Measurements from ENCODE around the gene MRPL50. TPM values are rescaled to one million over a fixed set of nuclear protein-coding genes. Genes with fewer than 3 reads are reported as not detected.
A peak's percentile ranks its signal among the peaks of the same experiment; 100 is the strongest.

Gene MRPL50
- total RNA-seq, 2 donors from 2014 or later, result 15.0 to 19.9 TPM

- intact Hi-C loops (cut with DNase I), result no loop called here
- DNase-seq, result no peak
- no peak for ATAC-seq
These were observed 21.4 kb upstream of the MRPL50 start for GRCh38 chr9:101419863-101420262.

GRCh38 chr9:101418518-101419430 is 20.4 kb upstream of the MRPL50 start:
- DNase-seq (no peak), ATAC-seq (peak in 1 of 2 donors; percentile 31)
- intact Hi-C loops (cut with DNase I), result no loop called here

- ATAC-seq (no peak), DNase-seq (no peak)
- intact Hi-C loops (cut with DNase I), result no loop called here
These were observed 19.6 kb upstream of the MRPL50 start for GRCh38 chr9:101417977-101418376.

GRCh38 chr9:101417389-101417788 is 19.0 kb upstream of the MRPL50 start:
- DNase-seq (no peak), ATAC-seq (no peak)
- intact Hi-C loops (cut with DNase I), result no loop called here

GRCh38 chr9:101415578-101415977 is 17.2 kb upstream of the MRPL50 start:
- ATAC-seq, result no peak

GRCh38 chr9:101414839-101415238 is 16.4 kb upstream of the MRPL50 start:
- intact Hi-C loops (cut with DNase I), result no loop called here
- ATAC-seq (no peak), DNase-seq (no peak)

More at GRCh38 chr9:101415578-101415977, 17.2 kb upstream of the MRPL50 start:
- intact Hi-C loops (cut with DNase I), result no loop called here
- no peak for DNase-seq

- DNase-seq (no peak), ATAC-seq (no peak)
- intact Hi-C loops (cut with DNase I), result no loop called here
These were observed 10.7 kb upstream of the MRPL50 start for GRCh38 chr9:101409079-101409477.

- ATAC-seq (no peak), DNase-seq (no peak)
- intact Hi-C loops (cut with DNase I), result no loop called here
These were observed 10.1 kb upstream of the MRPL50 start for GRCh38 chr9:101408374-101409078.

- intact Hi-C loops (cut with DNase I), result loop anchor here in 1 of 2 donors (5.0 kb wide), 1 partner anchor 44 kb away; no protein-coding TSS in a partner anchor
- DNase-seq (no peak), ATAC-seq (no peak)
These were observed 5.3 kb upstream of the MRPL50 start for GRCh38 chr9:101403516-101404285.

GRCh38 chr9:101400120-101400519 is 1.7 kb upstream of the MRPL50 start:
- DNase-seq (peak; percentile 27), ATAC-seq (no peak)
- intact Hi-C loops (cut with DNase I), result loop anchor here in 1 of 2 donors (5.0 kb wide), 1 partner anchor 47 kb away; no protein-coding TSS in a partner anchor

GRCh38 chr9:101399643-101399970 is 1.2 kb upstream of the MRPL50 start:
- ATAC-seq (no peak), DNase-seq (no peak)
- intact Hi-C loops (cut with DNase I), result loop anchor here in 1 of 2 donors (10.0 kb wide), 1 partner anchor 135 kb away; the partner anchor contains the start of gene RNF20

- no peak for DNase-seq
- intact Hi-C loops (cut with DNase I), result loop anchor here in 1 of 2 donors (10.0 kb wide), 1 partner anchor 136 kb away; the partner anchor contains the start of gene RNF20
- peak; percentile 23 to 28 for ATAC-seq
These were observed 668 bp upstream of the MRPL50 start for GRCh38 chr9:101398930-101399642.

GRCh38 chr9:101397746-101398067 is 711 bp downstream of the MRPL50 start:
- no peak for ATAC-seq
- intact Hi-C loops (cut with DNase I), result loop anchor here in 1 of 2 donors (10.0 kb wide), 1 partner anchor 137 kb away; the partner anchor contains the start of gene RNF20
- no peak for DNase-seq

GRCh38 chr9:101394687-101395086 is 3.7 kb downstream of the MRPL50 start:
- intact Hi-C loops (cut with DNase I), result loop anchor here in 1 of 2 donors (10.0 kb wide), 1 partner anchor 140 kb away; the partner anchor contains the start of gene RNF20
- DNase-seq, result no peak
- no peak for ATAC-seq

- intact Hi-C loops (cut with DNase I), result loop anchor here in 1 of 2 donors (10.0 kb wide), 1 partner anchor 142 kb away; the partner anchor contains the start of gene RNF20
- ATAC-seq, result no peak
These were observed 5.3 kb downstream of the MRPL50 start for GRCh38 chr9:101393135-101393534.

GRCh38 chr9:101388507-101388993 is 9.9 kb downstream of the MRPL50 start:
- intact Hi-C loops (cut with DNase I), result no loop called here
- DNase-seq (no peak), ATAC-seq (no peak)

More at GRCh38 chr9:101393135-101393534, 5.3 kb downstream of the MRPL50 start:
- DNase-seq, result no peak

- intact Hi-C loops (cut with DNase I), result no loop called here
- DNase-seq (no peak), ATAC-seq (peak in 1 of 2 donors; percentile 56)
These were observed 10.4 kb downstream of the MRPL50 start for GRCh38 chr9:101387871-101388506.
